ENCODE results near the gene KRTAP10-2.
A peak's percentile ranks its signal among the peaks of the same experiment; 100 is the strongest.
"Not testable (repeated sequence)": the region's sequence is repeated elsewhere in the genome, so short reads cannot be mapped to it uniquely, and the experiment has no call there.

KRTAP10-2 gene

DNA sequence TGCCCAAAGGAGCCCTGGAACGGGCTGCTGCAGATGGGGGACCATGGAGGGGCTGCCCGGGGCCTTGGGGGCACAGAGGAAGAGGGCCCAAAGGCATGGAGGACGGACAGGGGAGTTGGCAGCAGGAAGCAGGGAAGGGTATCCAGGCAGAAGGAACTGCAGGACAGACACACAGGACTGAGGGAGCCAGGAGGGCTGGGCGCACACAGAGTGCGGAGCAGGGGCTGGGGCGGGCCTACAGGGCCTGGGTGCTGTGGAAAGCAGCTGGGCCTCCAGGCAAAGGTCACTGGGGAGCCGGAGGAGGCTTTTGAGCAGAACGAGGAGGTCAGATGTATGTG lies 39.4 kb downstream of the KRTAP10-2 start:
- DNase-seq: no peak

DNA sequence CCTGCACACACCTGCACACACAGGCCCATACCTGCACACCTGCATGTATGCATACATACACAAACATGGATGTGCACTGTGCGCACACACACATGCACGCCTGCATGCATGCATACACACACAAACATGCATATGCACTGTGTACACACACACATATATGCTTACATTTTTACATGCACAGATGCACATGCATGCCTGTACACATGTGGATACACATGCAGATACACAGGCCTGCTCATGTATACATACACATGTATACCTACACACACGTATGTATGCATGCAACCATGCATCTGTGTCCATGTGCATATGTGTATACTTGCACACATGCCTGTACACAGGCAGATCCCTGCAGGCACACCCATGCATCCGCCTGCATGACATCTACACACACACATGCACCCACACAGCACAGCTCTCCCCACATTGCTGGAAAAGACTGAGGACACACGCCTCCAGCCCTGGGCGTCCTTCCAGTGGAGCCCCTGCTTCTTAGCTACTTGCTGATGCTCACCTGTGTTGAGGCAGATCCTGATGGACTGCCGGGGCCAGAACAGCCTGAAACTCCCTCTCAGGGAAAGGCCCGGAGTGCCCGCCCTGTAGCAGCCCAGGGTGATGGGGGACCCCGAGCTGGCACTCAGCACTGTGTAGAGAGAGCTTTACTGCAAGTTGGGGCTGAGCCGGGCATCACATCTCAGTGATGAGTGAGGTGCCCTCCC lies 39.9 kb downstream of the KRTAP10-2 start:
- no peak for DNase-seq

DNA sequence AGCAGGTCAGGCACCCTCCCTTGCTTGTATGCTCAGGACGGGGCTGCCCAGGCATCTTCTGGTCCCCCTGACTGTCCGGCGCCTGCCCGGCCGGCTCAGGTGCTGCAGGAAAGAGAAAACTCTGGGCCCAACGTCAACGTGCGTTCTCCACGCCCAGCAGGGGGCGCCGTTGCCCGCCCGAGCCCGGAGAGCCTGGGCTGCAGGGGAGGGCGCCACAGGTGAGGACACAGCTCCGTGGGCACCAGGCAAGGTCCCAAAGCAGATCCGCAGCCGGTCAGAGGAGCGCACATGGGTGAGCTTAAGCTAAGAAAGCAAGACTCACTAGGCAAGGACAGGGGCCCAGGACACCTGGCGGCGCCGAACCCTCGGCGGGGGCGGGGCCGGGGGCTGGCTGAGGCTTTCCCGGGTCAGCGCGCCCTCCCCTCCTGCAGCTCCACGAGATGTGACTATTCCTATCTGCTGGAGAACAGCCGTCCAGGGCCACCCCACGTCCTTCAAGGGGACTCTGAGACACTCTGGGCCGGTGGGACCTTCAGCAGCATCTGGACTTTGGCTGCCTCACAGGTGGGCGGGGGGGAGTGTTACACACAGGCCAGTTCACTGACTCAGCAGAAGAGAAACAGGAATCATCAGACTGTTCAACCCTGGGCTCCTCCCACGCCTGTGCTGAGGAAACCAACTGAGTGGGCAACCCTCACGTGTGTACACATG lies 40.6 kb downstream of the KRTAP10-2 start:
- DNase-seq: peak; percentile 79

DNA sequence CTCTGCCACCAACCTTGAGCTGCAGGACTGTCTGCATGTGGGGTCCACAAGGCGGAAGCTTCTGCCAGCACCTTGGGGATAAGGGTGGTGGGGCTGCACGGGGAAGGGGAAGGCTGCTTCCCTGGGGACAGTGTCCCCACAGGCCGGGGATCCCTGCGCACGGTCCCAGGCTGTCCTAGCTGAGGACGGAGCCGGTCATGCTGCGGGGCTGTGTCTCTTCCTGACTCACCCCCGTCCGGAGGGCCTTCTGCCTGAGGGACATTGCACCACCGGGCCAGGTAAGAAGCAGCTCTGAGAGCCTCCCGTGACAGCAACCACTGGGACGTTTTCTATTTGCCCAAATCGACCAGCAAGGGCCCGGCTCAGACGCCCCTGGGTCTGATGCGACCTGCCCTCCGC lies 41.2 kb downstream of the KRTAP10-2 start:
- no peak for DNase-seq

DNA sequence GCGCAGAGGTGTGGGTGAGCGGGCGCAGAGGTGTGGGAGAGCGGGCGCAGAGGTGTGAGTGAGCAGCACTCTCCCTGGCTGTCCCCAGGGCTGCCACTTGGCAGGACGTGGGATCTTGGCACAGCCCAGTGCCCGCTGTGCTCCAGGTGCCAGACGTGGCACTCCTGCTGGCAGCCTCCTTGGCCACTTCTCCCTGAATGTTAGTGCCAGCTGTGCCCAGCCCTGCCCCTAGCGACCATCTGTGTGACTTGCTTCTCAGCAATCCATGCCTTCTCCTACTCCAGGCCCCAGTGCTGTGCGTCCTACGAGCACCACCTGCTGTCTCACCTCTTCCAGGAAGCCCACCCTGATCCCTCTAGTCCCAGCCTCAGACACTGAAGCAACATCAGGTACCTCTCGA lies 41.8 kb downstream of the KRTAP10-2 start:
- DNase-seq: no peak

DNA sequence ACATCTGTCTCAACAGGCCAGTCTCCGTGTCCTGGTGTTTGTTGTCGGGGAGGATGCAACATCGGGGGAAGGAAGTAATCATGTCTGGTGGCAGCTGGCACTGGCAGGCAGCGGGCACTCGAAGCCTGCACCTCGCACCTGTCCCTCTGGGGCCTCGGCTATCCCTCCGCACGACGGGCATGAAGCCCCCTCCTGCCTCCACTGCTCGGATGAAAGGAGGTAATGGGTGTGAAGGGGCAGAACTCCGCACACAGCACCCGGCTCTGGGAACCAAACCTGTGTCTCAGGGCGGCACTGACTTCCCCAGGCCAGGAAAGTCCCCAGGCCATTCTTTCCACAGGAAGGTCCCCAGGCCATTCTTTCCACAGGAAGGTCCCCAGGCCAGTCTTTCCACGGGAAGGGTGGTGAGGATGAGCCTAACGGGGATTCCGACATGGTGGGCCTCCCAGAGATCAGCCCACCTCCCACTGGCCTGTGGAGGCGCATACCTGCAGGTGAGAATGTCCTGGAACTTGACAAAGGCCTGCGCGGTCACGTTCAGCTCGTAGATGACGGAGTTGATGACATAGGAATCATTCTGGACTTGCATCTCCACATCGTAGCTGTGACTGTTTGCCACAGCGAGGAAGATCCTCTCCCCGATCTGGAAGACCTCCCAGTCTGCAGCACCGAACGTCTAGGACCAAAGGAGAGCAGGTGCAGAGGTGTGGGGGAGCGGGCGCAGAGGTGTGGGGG lies 42.4 kb downstream of the KRTAP10-2 start:
- no peak for DNase-seq

DNA sequence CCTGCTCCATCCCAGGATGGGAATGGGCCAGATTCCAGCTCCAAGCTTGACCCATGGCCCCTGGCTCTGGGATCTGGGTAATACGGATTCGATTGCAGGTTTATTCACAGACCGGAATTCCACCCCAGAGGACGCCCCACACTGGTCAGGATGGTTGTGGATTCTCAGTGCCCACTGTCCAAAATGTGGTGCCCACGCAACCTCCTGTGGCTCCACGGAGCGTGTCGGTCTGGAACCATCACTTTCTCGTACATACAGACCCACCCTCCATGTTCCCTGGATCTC lies 42.9 kb downstream of the KRTAP10-2 start:
- no peak for DNase-seq

DNA sequence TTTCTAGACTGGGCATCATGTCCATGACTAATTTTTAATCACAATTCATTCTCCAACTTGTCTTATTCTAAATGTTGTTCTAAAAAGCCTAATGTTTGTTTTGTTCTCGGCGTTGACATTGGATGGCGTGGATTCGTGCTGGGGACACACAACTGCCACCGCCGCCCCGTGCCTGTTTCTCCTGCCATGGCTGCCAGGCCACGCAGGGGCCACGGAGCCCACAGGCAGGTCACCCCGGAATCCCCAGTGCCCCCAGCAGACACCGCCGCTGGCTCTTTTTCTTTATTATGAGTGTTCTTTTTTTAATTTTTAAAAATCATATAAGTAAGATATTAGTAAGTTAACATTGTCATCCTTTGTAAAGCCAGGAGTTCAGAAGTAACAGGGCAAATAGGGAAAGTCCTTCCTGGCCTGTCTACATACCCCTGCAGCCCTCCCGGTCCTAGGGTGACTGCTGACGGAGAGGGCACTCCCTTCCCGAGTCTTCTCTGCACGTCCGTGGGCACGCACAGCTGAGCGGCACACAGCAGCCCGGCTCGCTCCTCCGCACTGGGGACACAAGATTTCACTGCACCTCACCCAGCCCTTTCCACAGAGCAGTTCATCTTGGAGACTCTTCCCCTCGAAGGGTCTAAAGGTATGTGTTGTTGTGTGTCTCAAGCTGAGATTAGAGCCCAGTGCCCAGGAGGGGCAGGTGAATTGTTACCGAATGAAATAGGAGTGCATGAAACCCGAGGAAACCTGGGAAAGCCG lies 43.5 kb downstream of the KRTAP10-2 start:
- DNase-seq: no peak

DNA sequence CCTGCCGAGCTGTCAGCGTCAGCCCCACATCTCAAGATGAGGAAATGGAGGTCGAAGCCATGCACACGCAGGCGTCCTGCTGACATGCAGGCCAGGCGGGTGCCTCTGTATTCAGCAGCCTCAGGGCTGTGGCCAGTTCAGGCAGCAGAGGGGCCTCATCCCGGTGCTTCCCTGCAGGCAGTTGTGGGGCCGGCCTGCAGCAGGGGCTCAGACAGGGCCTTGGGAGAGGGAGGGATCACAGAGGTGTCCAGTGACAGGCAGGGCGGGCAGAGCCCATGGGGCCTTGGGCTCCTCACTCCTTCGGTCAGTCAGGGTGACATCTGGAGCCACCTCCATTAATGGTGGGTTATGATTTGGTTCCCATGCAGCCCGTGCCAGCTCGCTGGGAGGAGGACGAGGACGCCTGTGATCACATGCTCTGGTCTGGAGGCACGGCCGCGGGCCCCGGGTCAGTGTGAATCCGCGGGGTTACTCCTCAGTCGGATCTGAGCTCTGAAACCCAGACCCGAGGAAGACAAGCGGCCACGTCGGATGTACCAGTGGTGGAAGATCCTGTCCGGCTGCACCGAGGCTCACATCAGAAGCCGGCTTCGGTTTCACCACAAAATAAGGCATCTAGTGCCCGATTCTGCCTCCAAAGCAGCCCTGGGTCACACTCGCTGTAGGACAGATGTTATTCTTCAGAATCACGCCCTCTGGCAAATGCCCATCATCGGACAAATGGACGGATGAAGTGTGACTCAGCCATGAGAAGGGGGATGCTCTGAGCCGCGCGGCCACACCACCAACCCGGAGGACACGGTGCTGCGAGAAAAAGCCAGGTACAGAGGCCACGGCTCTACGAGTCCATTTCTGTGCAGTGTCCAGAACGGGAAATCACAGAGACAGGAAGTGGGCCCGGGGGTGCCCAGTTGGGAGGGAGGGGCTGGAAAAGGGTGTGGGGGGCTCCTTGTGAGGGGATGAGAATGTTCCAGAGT lies 44.7 kb downstream of the KRTAP10-2 start:
- no peak for DNase-seq

DNA sequence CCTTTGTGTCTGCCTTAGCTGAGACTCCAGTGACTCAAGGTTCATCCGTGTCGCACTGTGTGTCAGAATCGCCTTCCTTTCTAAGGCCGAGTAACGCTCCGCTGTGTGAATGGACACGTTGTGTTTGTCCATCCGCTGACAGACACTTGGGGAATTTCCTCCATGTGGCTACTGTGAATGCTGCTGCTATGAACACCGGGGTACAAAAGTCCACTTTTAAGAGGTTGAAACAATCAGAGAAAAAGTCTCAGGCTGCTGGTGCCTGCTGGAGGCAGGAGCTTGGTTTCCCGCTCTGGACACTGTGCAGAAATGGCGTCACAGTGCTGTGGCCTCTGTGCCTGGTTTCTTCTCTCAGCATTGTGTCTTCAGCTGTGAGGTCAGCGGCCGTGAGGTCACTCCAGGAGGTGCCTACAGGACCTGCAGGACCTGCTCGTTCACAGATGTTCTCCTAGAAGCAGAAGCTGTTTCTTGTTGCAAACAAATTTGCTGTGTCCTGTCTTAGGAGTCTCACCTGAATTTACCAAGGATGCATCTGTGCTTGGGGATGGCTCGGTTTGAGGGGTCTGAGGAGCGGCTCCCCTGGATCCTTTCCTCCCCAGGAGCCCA lies 45.5 kb downstream of the KRTAP10-2 start:
- no peak for DNase-seq

DNA sequence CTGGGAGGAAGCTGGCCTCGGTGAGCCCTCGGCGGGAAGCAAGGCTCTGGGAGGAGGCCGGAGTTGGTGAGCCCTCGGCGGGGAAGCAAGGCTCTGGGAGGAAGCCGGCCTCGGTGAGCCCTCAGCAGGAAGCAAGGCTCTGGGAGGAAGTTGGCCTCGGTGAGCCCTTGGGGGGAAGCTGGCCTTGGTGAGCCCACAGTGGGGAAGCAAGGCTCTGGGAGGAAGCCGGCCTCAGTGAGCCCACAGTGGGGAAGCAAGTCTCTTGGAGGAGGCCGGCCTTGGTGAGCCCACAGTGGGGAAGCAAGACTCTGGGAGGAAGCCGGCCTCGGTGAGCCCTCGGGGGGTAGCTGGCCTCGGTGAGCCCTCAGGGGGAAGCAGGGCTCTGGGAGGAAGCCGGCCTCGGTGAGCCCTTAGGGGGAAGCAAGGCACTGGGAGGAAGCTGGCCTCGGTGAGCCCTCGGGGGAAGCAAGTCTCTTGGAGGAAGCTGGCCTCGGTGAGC lies 47.4 kb downstream of the KRTAP10-2 start:
- no peak for DNase-seq

DNA sequence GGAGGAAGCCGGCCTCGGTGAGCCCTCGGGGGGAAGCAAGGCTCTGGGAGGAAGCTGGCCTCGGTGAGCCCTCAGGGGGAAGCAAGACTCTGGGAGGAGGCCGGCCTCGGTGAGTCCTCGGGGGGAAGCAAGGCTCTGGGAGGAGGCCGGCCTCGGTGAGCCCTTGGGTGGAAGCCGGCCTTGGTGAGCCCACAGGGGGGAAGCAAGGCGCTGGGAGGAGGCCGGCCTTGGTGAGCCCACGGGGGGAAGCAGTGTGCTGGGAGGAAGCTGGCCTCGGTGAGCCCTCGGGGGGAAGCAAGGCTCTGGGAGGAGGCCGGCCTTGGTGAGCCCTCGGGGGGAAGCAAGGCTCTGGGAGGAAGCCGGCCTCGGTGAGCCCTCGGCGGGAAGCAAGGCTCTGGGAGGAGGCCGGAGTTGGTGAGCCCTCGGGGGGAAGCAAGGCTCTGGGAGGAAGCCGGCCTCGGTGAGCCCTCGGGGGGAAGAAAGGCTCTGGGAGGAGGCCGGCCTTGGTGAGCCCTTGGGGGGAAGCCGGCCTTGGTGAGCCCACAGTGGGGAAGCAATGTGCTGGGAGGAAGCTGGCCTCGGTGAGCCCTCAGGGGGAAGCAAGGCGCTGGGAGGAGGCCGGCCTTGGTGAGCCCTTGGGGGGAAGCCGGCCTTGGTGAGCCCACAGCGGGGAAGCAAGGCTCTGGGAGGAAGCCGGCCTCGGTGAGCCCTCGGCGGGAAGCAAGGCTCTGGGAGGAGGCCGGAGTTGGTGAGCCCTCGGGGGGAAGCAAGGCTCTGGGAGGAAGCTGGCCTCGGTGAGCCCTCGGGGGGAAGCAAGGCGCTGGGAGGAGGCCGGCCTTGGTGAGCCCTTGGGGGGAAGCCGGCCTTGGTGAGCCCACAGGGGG lies 48.1 kb downstream of the KRTAP10-2 start:
- DNase-seq: not testable (repeated sequence)

DNA sequence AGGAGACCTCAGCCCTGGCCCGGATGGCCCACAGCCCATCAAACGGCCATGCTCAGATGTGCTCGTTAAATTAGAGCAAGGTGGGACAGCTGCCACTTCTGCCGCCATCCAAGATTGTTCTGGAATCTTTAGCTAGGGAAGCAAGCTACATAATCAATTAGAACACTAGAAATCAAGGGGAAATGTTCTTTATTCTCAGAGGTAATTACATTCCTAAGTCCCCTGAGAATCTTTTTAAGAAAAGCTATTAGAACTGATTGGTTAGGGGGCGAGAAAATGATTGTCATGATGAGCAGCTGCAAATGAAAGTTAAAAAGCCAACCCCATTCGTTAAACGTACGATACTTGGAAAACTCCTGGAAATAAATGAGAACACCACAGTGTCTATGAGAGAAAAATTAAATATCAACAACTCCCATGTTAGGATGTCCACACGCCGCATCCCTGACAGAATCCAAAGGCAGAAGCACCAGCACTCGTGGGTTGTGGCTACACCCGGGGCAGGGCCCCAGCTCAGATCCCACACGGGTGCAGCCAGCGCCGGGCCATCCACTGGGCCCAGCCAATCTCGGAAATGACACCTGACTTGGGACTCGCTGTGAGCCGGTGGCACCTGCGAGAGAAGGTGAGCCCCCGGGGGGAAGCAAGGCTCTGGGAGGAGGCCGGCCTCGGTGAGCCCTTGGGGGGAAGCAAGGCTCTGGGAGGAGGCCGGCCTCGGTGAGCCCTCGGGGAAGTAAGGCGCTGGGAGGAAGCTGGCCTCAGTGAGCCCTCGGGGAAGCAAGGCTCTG lies 48.9 kb downstream of the KRTAP10-2 start:
- no peak for DNase-seq
